ENCODE measurements around the gene ACSS3.

Gene ACSS3

DNA sequence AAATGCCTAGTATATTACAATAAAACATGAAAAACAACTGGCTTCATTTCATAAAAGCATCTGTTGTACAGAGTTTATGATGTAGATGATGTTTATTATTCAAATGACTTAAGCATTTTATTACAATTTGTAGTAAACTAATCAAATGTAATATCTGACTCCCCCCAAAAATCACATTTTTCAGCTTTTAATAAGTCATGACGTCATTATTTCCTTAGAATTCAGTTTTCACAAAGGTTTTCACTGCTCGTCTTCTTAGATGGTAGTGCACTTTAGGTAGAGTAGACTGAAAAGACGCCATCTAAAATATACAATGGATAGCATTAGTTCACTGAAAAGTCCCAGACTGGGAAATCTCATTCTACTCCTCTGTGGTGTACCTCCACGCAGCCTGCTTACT is 181.5 kb downstream of the ACSS3 start:
- TF ChIP-seq, protein P1, sequence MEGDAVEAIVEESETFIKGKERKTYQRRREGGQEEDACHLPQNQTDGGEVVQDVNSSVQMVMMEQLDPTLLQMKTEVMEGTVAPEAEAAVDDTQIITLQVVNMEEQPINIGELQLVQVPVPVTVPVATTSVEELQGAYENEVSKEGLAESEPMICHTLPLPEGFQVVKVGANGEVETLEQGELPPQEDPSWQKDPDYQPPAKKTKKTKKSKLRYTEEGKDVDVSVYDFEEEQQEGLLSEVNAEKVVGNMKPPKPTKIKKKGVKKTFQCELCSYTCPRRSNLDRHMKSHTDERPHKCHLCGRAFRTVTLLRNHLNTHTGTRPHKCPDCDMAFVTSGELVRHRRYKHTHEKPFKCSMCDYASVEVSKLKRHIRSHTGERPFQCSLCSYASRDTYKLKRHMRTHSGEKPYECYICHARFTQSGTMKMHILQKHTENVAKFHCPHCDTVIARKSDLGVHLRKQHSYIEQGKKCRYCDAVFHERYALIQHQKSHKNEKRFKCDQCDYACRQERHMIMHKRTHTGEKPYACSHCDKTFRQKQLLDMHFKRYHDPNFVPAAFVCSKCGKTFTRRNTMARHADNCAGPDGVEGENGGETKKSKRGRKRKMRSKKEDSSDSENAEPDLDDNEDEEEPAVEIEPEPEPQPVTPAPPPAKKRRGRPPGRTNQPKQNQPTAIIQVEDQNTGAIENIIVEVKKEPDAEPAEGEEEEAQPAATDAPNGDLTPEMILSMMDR (conservative IDR thresholded peaks at IDR 0.05; ENCODE audit: low read length), result no peak
- no peak for DNase-seq (ENCODE audit: low read depth)
- H3K4me3 ChIP-seq (ENCODE audit: low read length), result no peak overlapping the region

DNA sequence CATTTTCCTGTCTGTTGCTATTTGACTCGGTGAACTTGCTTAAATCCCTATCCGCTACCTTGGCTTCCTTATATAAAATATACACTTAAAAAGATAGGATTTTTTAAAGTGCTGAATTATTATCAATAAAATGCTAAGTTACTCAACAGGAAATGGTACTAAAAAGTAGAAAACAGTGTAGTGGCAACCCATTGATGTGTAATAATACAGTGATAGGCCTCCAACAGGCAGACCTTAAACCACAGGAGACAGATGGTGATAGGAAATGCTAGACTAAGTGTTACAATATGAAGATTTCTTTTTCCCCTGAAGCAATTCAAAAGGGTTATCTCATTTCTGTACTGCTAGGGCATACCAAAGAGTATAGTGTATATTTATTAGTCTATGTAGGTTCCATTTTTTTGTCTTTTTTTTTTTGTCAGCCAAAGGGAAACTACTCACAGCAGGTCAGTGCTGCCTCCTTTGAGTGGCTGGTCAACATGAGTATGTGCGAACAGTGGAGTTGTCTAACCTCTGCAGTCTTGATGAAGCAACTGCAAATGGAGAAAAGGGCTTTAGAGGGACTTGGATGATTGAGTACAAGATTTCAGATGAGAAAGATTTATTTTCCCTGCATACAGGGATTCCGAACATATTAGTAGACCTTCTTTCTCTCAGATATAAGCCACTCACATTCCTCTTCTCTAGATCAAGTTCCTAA is 183.8 kb downstream of the ACSS3 start:
- no peak overlapping the region for H3K4me3 ChIP-seq (ENCODE audit: low read length)
- TF ChIP-seq, protein P1 (conservative IDR thresholded peaks at IDR 0.05; ENCODE audit: low read length), result no peak
- no peak for DNase-seq (ENCODE audit: low read depth)

- TF ChIP-seq, protein P1 (conservative IDR thresholded peaks at IDR 0.05; ENCODE audit: low read length), result no peak
- no peak overlapping the region for H3K4me3 ChIP-seq (ENCODE audit: low read length)
- DNase-seq (ENCODE audit: low read depth), result no peak
Measured at GRCh38 chr12:81263072-81263471, 185.2 kb downstream of the ACSS3 start.

DNA sequence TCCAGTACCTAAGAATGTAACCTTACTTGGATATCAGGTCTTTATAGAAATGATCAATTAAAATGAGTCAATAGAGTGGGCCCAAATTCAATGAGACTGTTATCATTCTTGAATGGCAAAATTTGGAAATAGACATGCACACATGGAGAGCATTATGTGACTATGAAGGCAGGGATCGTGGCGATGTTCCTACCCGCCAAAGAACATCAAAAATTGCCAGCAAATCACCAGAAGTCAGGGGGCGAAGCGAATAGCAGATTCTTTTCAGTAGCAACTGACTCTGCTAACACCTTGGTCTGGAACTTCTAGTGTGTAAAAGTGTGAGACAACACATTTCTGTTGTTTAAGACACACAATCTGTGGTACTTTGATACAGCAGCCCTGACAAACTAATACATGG is 192.5 kb downstream of the ACSS3 start:
- TF ChIP-seq, protein P1 (conservative IDR thresholded peaks at IDR 0.05; ENCODE audit: low read length), result no peak
- no peak overlapping the region for H3K4me3 ChIP-seq (ENCODE audit: low read length)
- no peak for DNase-seq (ENCODE audit: low read depth)

DNA sequence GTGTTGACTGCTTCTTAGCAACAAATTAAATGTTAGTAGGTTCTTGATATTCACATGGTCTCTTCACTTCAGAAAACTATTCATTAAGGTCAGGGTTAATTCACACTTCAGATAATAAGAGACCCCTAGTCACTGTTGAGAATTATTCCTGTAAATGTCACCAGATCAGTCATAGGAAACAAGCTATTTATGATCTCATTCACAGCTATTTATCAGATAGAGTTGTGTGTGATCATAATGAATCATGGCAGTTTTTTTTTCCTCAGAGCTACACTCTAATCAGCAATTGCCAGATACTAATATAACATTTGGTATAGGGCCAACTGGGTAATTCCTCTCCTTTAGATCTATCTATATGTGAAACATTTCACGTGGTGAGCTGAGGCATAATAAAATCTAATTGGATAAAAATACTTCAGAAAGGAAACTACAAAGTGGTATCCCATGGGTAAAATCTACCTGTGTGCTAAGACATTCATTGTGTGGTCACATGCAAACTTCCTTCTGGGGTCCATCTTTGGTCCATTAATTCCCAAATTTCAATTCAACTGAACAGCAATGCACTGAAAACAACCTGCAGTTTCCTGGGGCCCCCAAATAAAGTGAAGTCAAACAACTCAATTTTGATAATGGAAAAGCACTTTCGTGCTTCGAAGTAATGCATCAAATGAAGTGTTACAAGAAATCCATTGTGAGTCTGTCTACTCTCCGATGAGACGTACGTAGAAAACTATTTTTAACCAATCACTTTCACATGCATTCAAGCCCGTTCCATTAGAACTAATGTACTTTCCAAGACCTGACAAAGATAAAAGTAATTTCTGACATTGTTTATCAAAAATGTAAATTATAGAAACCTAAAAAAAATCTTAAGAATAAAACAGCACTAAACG is 197.0 kb downstream of the ACSS3 start:
- TF ChIP-seq, protein P1 (conservative IDR thresholded peaks at IDR 0.05; ENCODE audit: low read length), result no peak
- DNase-seq (ENCODE audit: low read depth), result no peak
- no peak overlapping the region for H3K4me3 ChIP-seq (ENCODE audit: low read length)

GRCh38 chr12:81284137-81284536 is 206.3 kb downstream of the ACSS3 start:
- DNase-seq (ENCODE audit: low read depth), result no peak
- H3K4me3 ChIP-seq (ENCODE audit: low read length), result no peak overlapping the region
- TF ChIP-seq, protein P1 (conservative IDR thresholded peaks at IDR 0.05; ENCODE audit: low read length), result no peak

Measured in AG10803 (cell line).